ENCODE data around the gene WDR37.
"Not testable (repeated sequence)": the region's sequence is repeated elsewhere in the genome, so short reads cannot be mapped to it uniquely, and the experiment has no call there.

WDR37 gene, protein sequence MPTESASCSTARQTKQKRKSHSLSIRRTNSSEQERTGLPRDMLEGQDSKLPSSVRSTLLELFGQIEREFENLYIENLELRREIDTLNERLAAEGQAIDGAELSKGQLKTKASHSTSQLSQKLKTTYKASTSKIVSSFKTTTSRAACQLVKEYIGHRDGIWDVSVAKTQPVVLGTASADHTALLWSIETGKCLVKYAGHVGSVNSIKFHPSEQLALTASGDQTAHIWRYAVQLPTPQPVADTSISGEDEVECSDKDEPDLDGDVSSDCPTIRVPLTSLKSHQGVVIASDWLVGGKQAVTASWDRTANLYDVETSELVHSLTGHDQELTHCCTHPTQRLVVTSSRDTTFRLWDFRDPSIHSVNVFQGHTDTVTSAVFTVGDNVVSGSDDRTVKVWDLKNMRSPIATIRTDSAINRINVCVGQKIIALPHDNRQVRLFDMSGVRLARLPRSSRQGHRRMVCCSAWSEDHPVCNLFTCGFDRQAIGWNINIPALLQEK

DNA sequence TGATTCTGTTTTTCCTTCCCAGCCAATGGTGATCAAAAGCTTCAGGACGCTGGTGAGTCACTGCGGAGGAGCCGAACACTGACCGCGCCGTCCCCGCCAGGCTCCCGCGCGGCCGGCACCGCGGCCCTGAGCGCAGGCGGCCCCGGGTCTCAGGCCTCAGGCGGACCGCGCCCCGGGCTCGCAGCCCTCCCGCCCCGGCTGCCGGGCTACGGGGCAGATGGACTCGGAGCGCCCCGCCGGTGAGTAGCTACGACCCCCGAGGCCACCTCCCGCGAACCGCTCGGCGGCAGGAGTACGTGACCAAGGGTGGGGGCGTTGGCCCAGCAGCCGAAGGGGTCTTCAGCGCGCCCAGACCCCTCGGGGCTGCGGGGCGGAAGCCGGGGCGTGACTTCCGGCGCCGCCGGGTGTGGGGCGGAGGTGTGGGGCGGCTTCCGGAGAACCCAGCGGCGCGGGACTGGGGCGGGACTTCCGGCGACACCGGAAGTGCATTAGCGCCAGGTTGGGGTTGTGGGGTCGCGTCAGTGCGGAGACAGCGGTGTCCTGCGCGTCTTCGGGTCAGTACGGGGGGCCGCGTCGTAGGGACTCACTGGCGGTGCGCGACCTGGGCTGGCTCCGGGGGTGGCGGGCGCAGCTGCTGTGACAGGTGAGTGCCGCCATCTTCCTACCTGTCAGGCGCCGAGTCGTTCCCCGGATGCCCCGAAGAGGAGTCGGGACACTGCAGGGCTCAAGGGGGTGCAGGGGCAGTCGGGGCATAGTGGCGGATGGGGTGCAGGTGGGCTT, at the start of gene WDR37:
TSS of gene WDR37 (plus strand) at position 60 of the 780 bp plus-strand sequence. CDS start 15,771 bp downstream, outside the sequence.
- peak; percentile 54 for DNase-seq

DNA sequence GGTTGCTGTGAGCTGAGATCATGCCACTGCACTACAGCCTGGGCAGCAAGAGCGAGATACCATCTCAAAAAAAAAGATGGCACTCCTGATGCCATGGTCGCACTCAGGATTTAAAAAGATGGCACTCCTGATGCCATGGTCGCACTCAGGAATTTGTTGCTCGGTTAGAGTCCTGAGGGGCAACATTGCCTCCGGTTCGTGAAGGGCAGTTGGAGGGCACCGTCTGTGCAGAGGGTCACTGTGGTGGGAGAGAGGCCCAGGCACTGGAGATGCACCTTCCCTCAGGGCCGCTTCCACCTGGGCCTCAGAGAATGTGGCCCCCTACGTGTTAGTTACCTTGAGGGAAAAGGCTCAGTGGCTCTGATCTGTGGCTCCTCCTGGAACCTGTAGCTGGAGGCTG, 49.6 kb upstream of the WDR37 start:
- no peak for DNase-seq

DNA sequence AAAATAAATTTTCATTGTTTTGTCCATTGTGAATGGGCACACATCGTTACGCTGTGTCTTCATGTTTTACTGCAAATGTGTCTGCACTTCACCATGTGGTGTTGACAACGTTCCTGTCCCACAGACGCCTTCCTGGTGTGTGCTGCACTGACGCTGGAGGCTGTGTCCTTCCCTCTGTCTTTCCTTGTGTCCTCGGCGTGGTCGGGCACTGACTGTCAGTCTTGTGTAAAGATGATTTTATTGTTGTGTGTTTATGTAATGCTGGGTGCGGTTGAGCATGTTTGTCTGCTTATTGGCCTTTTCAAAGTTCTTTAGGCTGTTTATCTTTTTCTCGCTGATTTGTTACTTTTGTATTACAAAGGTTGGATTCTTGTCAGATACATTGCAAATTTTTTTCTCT, 48.6 kb upstream of the WDR37 start:
- DNase-seq, result no peak

DNA sequence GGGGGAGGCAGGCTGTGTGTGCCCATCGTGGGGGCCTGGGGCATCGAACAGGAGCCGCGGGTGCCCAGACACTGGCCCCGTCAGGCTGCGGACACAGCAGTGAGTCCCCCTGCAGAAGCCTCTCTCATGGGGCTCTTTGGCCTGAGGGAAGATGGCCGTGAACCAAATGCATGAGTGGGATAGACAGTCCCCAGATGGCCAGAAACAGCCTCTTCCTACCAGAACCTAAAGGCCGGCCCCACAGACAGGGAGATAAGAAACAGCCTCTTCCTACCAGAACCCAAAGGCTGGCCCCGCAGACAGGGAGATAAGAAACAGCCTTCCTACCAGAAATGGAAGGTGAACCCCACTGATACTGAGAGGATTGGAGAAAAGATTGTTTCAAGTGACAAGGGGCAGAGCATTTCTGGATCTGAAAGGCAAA, 47.1 kb upstream of the WDR37 start:
- DNase-seq, result no peak

DNA sequence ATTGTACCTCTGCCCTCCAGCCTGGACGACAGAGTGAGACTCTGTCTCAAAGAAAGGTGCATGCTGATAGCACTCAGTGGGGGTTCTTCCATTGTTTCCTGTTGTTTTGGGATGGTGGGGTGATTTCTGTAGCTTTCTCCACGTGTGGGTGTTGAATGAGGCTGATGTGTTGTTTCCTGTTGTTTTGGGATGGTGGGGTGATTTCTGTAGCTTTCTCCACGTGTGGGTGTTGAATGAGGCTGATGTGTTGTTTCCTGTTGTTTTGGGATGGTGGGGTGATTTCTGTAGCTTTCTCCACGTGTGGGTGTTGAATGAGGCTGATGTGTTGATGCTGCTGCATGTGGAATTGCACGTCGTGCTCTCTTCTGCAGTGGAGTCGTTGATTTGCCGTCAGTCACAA, 46.2 kb upstream of the WDR37 start:
- not testable (repeated sequence) for DNase-seq

DNA sequence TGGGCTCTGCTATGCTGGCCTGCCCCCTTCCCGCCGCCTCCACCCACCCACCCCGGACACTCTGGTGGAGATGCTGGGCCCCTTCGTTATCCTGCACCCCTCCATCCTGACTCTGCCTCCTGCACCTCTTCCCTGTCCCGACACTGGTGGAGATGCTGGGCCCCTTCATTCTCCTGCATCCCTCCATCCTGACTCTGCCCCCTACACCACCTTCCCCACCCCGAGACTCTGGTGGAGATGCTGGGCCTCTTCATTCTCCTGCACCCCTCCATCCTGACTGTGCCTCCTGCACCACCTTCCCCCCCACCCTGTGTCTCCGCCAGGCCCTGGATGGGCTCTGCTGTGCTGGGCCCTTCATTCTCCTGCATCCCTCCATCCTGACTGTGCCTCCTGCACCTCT, 45.5 kb upstream of the WDR37 start:
- no peak for DNase-seq

DNA sequence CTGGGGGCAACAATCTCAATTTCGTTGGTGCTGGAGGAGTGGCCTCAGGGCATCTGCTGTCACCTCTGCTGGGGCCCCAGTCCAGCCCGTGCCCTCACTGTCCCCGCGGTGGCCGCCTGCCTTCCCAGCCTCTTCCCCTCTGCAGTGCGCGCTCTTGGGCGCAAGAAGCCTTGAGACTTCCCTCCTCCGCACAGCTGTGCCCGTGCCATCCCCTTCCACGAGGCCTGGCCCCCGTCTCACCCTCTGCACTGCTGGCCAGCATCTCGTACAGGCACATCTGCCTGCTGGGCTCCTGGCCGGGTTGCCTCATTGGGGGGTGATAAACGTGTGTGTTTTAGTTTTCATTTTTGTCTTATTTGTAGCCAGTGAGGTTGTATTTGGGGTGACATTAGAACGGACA, 44.5 kb upstream of the WDR37 start:
- DNase-seq, result no peak

DNA sequence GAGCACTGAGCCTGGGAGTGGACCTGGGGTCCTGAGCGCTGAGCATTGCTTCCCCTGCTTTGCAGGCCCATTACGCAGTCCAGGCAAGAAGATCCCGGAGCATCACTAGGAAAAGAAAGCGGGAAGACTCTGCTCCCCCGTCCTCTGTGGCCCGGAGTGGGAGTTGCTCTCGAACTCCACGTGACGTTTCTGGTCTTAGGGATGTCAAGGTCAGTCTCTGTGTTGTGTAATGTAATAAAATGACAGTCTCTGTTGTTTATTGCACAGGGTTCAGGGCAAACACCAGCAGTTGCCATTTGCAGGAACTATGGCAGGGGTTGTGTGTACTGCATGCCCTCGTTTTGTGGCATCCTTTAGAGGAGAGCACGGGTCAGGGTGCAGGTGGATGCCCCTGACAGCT, 40.5 kb upstream of the WDR37 start:
- no peak for DNase-seq

DNA sequence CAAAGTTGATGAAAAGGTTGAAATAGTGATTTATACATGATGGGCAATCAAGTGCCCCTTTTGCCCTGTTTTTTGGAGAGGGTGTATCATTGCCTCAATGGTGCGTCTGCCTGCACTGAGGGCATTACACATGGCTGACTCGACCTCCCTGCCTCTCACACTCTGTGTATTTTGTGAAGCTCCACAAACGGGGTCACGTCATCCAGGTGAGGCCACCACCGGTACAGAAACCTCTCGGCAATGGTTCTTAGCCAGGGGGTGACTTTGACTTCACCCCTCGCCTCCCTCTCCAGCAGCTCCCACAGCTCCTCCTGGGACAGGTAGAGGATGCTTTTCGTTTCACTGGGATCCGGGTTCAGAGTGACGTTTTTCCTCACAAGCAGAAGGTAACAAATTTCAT, 36.8 kb upstream of the WDR37 start:
- DNase-seq, result no peak

DNA sequence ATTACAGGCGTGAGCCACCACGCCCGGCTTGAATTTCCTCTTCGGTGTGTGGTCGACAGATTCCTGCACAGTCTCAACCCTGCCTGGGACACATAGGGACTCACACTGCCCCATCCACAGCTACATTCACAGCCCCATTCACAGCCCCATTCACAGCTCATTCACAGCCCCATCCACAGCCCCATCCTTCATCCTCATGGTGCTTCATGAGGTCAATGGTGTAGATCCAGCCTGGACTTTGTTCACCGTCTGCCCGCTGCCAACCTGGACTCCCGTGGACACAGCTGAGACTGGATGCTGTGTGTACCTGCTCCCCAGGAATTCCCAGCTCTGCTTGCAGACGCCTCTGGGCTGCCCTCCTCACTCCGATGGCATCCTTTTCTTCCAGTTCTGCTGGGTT, 35.7 kb upstream of the WDR37 start:
- DNase-seq, result no peak

DNA sequence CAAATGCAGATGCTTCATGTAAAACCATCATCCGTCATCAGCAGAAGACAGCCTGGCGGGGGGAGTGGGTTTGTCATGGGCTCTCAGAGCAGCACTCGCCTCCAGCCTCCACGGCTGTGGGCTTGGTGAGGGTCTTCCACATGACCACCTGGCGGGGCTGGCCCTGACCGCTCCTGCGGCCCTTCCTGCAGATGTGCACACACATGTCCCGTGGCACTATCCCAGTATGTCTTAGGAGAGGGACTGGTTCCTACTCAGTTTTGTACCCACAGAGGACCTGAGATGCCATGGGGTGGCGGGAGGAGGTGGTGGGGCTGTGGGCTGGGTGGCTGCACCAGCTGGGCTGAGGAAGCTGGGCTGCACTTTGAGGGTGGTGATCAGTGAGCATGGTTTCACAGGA, 35.2 kb upstream of the WDR37 start:
- no peak for DNase-seq

DNA sequence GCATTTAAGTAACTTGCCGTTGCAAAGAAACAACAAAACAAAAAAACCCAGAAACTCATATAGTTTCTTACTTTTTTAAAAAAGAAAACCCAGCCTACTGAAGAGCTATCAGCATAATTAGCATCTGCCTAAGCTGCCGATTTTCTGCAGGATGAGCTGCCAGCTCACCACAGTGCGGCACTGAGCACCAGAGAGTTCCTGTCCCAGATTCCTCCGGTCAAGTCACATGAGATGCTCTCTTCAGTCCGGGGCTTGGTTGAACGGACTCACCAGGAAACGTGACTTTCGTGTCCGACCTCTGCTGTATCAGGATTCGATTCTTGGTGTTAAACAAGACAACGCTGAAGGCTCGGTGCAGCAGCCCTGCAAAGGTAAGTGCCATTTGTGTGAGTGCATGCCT, 33.8 kb upstream of the WDR37 start:
- DNase-seq, result no peak

DNA sequence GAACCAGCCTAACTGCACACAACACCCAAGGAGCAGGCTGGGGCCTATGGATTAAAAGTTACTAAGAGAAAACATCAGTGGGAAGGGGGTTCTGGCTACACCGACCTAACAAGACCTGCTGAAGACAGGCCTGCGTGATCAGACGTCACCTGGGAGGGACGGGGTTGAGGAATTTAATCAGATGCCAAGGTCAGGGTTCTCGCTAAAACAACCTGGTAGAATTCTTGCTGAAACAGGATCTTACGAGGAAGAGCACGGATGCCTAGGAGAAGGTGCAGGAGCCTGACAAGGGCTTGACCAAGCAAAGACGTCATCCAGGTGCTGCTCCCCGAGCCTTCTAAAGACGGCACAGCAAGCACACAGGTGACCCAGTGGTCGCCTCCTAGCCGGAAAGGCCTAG, 32.1 kb upstream of the WDR37 start:
- DNase-seq, result no peak

DNA sequence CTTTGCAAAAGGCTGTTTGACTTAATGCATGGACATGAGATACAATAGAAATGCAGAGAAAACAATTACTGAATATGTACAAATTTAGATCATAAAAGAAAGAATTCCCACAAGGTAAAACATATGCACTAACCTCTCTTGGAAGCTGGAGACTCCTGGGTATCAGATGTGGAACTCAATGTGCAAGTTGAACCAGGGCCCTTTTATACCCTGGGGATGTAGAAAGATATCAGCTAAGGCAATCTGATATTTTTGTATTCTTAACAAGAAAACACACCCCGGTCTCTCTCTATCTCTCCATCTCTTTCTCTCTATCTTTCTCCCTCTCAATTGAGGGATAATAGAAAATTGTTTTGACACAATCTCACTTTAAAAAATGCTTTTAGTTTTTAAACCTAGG, 30.5 kb upstream of the WDR37 start, which contains the start of gene IDI2:
TSS of gene IDI2 (minus strand) at position 177 of the 400 bp plus-strand sequence. CDS start 1,136 bp downstream, outside the sequence.
- no peak for DNase-seq

DNA sequence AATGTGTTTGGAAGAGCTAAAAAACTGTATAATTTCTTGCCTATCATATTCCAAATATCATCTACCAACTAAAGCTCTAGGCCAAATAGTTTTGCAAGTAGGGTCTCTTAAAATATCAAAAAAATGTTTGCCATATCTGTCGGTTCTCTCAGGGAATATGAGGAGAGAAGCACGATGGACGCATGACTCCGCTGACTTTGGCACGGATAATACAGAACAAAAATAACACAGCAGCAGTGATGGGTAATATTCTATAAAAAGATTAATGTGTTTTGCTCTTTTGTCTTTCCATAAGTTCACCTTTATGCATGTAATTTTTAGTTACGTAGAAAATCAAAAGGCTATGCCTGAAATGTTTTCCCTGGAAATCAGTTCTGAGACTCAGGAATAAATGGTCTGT, 29.6 kb upstream of the WDR37 start:
- no peak for DNase-seq

DNA sequence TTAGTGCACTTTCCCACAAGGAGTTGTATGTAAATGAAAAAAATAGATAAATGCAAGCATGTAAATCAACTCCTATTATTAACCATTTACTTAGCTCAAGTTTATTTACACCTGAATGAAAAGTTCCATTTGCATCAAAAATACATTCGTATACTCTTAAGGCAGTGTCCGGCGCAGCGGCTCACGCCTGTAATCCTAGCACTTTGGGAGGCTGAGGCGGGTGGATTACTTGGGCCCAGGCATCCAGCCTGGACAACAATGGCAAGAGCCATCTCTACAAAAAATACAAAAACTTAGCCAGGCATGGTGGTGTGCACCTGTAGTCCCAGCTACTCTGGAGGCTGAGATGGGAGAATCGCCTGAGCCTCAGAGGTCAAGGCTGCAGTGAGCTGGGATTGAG, 26.3 kb upstream of the WDR37 start:
- DNase-seq, result no peak

DNA sequence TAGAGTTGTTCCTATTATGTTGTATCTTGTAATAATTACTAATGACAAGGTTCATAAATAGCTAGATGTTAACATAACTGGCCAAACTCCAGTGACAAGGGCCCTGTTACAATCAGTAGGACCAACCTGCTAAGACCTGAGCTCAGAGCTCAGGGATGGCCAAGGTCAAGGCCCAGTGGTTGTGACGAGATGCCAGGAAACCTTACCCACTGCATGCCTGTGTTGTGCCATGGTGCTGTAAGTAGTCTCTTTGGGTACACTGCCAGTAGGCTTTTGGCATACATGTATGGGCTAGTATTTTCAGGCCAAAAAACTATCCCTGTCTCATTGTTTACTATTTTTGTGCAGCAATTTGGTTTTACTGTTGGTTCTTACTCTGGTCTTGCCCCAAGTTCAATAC, 22.6 kb upstream of the WDR37 start:
- no peak for DNase-seq

DNA sequence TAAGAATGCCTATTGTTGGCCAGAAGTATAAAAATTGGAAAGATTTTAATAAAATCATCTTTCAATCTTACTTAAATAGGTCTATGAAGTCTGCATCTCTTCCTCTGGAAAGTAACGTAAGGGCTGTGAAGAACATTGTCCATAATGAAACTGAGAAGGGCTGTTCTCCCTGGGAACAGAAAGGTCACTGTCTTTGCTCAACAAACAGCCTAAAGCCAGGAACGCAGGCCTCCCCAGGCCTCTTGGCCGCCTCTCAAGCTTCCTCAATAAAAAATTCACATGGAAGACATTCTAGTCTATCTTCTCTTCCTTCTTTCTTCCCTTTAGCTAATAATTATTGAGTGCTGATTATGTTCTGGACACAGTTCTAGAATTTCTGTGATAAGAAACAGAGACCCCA, 21.4 kb upstream of the WDR37 start:
- DNase-seq, result no peak

DNA sequence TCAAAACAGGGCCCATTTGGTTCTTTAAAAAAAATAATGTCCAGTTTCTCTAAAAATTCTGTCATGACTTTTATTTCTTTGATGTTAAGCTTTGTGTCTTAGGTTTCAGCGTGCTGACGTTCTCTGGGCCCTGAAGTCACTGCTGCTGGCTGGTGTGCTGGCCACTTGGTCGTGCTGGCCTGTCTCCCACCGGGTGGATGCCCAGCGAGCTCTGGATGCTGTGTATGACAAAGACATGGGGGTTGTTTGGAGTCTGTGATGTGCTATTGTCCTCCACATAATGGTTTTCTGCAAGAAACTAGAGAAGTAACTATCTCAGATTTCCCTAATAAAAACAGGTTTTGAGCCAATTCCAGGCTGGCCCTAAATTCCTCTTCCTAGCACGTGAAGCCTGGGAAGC, 21.0 kb upstream of the WDR37 start:
- DNase-seq, result no peak

DNA sequence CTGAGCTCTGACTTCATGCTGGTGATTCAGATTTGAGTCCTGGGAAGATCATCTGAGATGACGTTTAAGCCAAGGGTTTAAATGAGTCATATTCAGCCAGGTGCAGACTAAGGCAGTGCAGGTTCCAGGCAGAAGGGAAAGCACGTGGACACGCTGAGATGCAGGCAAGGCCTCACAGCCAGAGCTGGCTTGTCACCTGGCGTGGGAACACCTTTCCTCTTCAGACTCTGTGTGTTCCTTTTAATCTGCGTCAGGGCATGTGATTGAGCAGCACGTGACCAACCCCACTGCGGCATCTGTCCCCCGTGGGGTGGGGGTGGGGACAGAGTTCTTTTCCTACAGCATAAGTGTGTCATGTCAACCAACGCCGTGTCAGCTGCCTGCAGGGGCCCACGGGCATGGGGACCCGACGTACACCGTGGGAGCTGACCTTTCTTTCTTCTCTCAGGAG, 19.8 kb upstream of the WDR37 start:
- no peak for DNase-seq

DNA sequence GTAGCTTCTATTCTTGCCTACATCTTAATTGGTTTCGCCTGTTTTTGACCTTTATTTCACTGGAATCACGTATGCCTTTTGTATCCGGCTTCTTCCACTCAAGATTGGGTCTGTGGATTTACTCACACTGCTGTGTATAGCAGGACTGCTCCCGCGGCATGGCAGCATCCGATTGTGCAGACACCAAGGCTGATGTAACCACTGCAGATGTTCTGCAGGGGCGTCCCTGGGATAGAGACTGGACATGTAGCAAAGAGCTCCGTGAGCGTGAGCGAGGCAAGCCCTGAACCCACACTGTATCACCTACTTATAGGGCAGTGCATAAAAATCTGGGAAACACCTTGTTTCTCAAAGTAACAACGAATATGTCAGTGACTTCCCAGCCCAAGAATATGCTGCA, 19.1 kb upstream of the WDR37 start:
- no peak for DNase-seq

DNA sequence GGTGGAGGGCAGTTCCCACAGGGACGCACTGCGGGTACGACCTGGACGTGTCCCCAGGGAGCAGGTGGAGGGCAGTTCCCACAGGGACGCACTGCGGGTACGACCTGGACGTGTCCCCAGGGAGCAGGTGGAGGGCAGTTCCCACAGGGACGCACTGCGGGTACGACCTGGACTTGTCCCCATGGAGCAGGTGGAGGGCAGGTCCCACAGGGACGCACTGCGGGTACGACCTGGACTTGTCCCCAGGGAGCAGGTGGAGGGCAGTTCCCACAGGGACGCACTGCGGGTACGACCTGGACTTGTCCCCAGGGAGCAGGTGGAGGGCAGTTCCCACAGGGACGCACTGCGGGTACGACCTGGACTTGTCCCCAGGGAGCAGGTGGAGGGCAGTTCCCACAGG, 17.4 kb upstream of the WDR37 start:
- DNase-seq, result not testable (repeated sequence)

DNA sequence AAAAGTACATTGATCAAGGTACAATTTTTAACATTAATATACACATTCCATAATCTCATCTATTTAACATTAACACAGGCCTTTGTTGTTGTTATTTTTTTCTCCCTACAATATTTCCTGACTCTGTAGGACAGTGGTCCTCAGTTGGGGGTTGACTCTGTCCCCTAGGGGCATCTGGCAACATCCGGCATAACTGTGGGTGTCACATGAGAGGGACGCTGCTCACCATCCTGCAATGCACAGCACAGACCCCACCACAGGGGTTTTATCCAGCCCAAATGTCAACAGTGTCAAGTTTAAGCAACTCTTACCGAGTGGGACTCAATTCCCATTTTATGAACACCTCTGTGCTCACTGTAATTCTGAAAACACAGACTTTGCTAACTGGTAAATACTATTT, 16.1 kb upstream of the WDR37 start:
- no peak for DNase-seq

DNA sequence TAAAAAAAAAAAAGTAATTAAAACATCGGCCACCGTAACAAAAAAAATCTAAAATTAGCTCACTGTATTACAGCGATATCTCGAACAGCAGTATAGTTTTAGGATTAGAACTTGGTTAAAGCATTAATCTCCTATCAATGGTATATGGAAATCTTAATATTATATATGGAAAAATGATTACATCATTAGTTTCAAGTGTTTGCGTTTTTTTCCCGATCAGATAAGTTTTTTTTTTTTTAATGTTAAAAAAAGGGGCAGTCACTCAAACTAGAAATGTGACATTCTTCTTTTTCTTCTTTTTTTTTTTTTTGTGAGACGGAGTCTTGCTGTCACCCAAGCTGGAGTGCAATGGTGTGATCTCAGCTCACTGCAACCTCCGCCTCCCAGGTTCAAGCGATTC, 14.7 kb upstream of the WDR37 start:
- no peak for DNase-seq
